B cell (primary cell): Measurements from ENCODE around the gene CAV1. TPM values are rescaled to one million over a fixed set of nuclear protein-coding genes. Genes with fewer than 3 reads are reported as not detected.

Source experiments
- ATAC-seq: fragments of 200-7000 bp; cut with Tn5 transposase; one replicate; pipeline ENCODE4 v1.10.0; 2021; ENCODE audit warnings: low read depth, mild to moderate bottlenecking, moderate number of reproducible peaks, moderate library complexity
- CTCF ChIA-PET: fragments of 350-600 bp; sonication (Branson Sonifier 250); formaldehyde crosslinking; loops from one replicate; lab custom pipeline; 2021; ENCODE audit warnings: antibody characterized with exemption, inconsistent platforms; lab: Charles Lee
- POLR2A ChIA-PET: fragments of 350-600 bp; sonication (Branson Sonifier 250); formaldehyde crosslinking; loops from one replicate; lab custom pipeline; 2021; ENCODE audit warnings: antibody characterized with exemption; lab: Charles Lee
- DNase-seq: peaks from one replicate; pipeline ENCODE4 v3.0.0; 2013
- H2AFZ ChIP-seq: 2 replicates; pipeline ENCODE4 v1.6.1; 2012; ENCODE audit warnings: mild to moderate bottlenecking, low read depth, low read length; ENCODE audit not compliant: insufficient read depth, poor library complexity, severe bottlenecking
- H3K27ac ChIP-seq, 2 donors: 1 replicate in 1 of 2; 2 replicates in 1 of 2; pipeline ENCODE4 v1.5.1; 2012 to 2013; ENCODE audit warnings: low read length in 2 of 2, mild to moderate bottlenecking in 2 of 2, moderate library complexity in 1 of 2
- H3K27me3 ChIP-seq, 4 experiments: fragments of 200-600 bp in 1 of 4; sonication (generic) in 1 of 4; replicated peaks in 1 of 4; 1 replicate in 2 of 4; 2 replicates in 2 of 4; pipeline versions ENCODE4 v1.6.1 to v1.7.0; 2013 to 2016; ENCODE audit warnings: low read length in 3 of 4, mild to moderate bottlenecking in 2 of 4, mixed read lengths in 1 of 4, moderate library complexity in 1 of 4; ENCODE audit not compliant: insufficient read depth in 4 of 4, control insufficient read depth in 3 of 4; ENCODE audit errors: control extremely low read depth in 1 of 4
- H3K36me3 ChIP-seq, 2 experiments: replicated peaks in 1 of 2; 1 replicate in 1 of 2; 2 replicates in 1 of 2; pipeline versions ENCODE4 v1.6.1 to v1.7.1; 2013; ENCODE audit warnings: low read length in 1 of 2; ENCODE audit not compliant: insufficient read depth in 2 of 2, control insufficient read depth in 1 of 2; ENCODE audit errors: control extremely low read depth in 1 of 2, extremely low read depth in 1 of 2
- H3K4me1 ChIP-seq, 2 donors: fragments of 200-600 bp in 1 of 2; sonication (generic) in 1 of 2; 1 replicate in 1 of 2; 2 replicates in 1 of 2; pipeline versions ENCODE4 v1.5.1 to v1.6.1; 2013 to 2017; ENCODE audit warnings: low read length in 2 of 2; ENCODE audit not compliant: control insufficient read depth in 2 of 2, insufficient read depth in 2 of 2
- H3K4me2 ChIP-seq: replicated peaks from 2 replicates; pipeline ENCODE3; 2012; ENCODE audit warnings: mild to moderate bottlenecking, low read depth, low read length; ENCODE audit not compliant: poor library complexity, severe bottlenecking
- H3K4me3 ChIP-seq, 5 experiments: fragments of 200-600 bp in 1 of 5; sonication (generic) in 1 of 5; 1 replicate in 3 of 5; 2 replicates in 2 of 5; pipeline versions ENCODE4 v1.5.1 to v1.7.0; 2011 to 2016; ENCODE audit warnings: low read length in 4 of 5, mild to moderate bottlenecking in 4 of 5, low read depth in 2 of 5, control low read depth in 1 of 5, moderate library complexity in 1 of 5; ENCODE audit not compliant: insufficient read depth in 1 of 5; ENCODE audit errors: control extremely low read depth in 1 of 5, extremely low read depth in 1 of 5
- H3K79me2 ChIP-seq: fragments of 200-600 bp; sonication (generic); one replicate; pipeline ENCODE4 v1.6.0; 2016; ENCODE audit warnings: low read length; ENCODE audit not compliant: control insufficient read depth, insufficient read depth
- H3K9ac ChIP-seq: fragments of 200-600 bp; sonication (generic); 2 replicates; pipeline ENCODE4 v1.6.1; 2017; ENCODE audit warnings: mild to moderate bottlenecking, low read length, moderate library complexity
- H3K9me3 ChIP-seq, 3 donors: one replicate each; pipeline versions ENCODE4 v1.6.1 to v1.7.1; 2013; ENCODE audit warnings: low read length in 2 of 3; ENCODE audit not compliant: control insufficient read depth in 2 of 3, insufficient read depth in 1 of 3; ENCODE audit errors: control extremely low read depth in 1 of 3
- H4K20me1 ChIP-seq: 2 replicates; pipeline ENCODE4 v1.6.0; 2012; ENCODE audit warnings: mild to moderate bottlenecking, low read length; ENCODE audit not compliant: insufficient read depth, control insufficient read depth, poor library complexity, severe bottlenecking
- H3K27ac Mint-ChIP-seq: one replicate; pipeline ENCODE4 v1.8.0; 2021; ENCODE audit warnings: mixed read lengths
- H3K27me3 Mint-ChIP-seq: one replicate; pipeline ENCODE4 v1.8.0; 2021; ENCODE audit warnings: mixed read lengths
- H3K4me1 Mint-ChIP-seq: one replicate; pipeline ENCODE4 v1.8.0; 2021; ENCODE audit warnings: mixed read lengths
- H3K4me3 Mint-ChIP-seq: one replicate; pipeline ENCODE4 v1.8.0; 2021; ENCODE audit warnings: mixed read lengths
- H3K9me3 Mint-ChIP-seq: one replicate; pipeline ENCODE4 v1.8.0; 2022; ENCODE audit warnings: mixed read lengths; ENCODE audit not compliant: insufficient read depth
- EZH2 ChIP-seq: IDR thresholded peaks from 2 replicates; pipeline ENCODE4 v1.6.1; 2012; ENCODE audit warnings: borderline replicate concordance, low read depth, mild to moderate bottlenecking, moderate library complexity, low read length; ENCODE audit not compliant: insufficient read depth, poor library complexity, severe bottlenecking
- WGBS: methylation state at CpG from one replicate; pipeline ENCODE4 v1.1.5; 2013; ENCODE audit warnings: missing lambda C conversion rate; ENCODE audit not compliant: insufficient coverage; 5-methylcytosine and 5-hydroxymethylcytosine counted together
- intact Hi-C: fragments of 100-400 bp; cut with micrococcal nuclease; formaldehyde crosslinking; loops from one replicate; pipeline ENCODE4 v1.10.0; 2022
- polyA plus RNA-seq: library from polyadenylated mRNA; depleted of rRNA; stranded (reverse); fragments of >200 nt; gene quantifications from 2 replicates; pipeline ENCODE4 v1.2.3, GENCODE V29; 2012
- total RNA-seq, 2 donors: library from RNA; stranded (reverse); fragments of 120-200 nt in 1 of 2; gene quantifications; 1 replicate in 1 of 2; 2 replicates in 1 of 2; pipeline versions ENCODE4 v1.2.3 to v1.2.4, GENCODE V29; 2013 to 2022
- TF ChIP-seq, protein P1 (sequence below): fragments of 200-600 bp; IDR thresholded peaks from one replicate; pipeline ENCODE4 v1.8.0; 2022; ENCODE audit warnings: antibody characterized with exemption, mild to moderate bottlenecking

Gene CAV1
- total and polyA plus RNA-seq, 2 donors (not counting 1 experiment from before 2014, with no cell fraction given): 0.95 to 1.9 TPM

DNA sequence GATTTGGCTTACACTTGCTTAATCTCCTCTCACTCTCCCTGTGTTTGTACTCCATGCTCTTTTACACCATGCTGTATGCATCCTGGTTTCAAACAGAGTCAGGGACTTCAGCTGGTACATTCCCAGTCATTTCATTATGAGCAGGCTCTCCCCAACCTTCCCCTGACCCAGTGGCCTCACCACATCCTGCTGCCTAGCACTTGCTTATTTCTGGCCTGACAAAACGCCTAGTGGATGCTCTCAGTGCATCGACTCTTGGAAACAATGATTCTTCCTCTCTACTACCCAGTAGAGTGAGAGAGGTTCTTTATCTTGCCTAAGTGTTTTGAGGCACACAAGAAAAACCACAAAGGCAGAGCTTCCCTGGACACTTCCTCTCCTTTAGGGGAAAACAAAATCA lies 63.4 kb downstream of the CAV1 start:
- DNase-seq: no peak
- Mint-ChIP-seq H3K9me3 (no peaks in the 10 kb centered on the region), H3K4me1 (peaks cover 25% of the 10 kb centered on the region), H3K27ac (no peak overlapping the region), H3K27me3 (peaks cover 13% of the 10 kb centered on the region), H3K4me3 (no peak overlapping the region)
- Histone ChIP-seq H3K36me3 (no peaks in the 10 kb centered on the region), H3K27me3 (peaks cover 0 to 13% (median 12%) of the 10 kb centered on the region in 4 experiments), H3K9ac (no peak overlapping the region), H2AFZ (no peak overlapping the region), H3K9me3 (no peaks in the 10 kb centered on the region), H4K20me1 (no peaks in the 10 kb centered on the region), H3K4me2 (no peak overlapping the region), H3K4me3 (no peak overlapping the region), H3K4me1 (peaks cover 18 to 26% of the 10 kb centered on the region in 2 donors), H3K27ac (no peak overlapping the region), H3K79me2 (no peaks in the 10 kb centered on the region)
- POLR2A ChIA-PET: no interaction called here
- no peak for ATAC-seq
- intact Hi-C loops: loop anchor here (2.0 kb wide), 1 partner anchor 63 kb away; the partner anchor contains the start of gene CAV1
- WGBS: no CpG with 5 or more reads among the region's 2 CpGs
- no peak for TF ChIP-seq EZH2
- CTCF ChIA-PET: interaction anchor here (1.1 to 5.8 kb wide), 15 partner anchors 11 to 449 kb away, joined by 3 to 144 read pairs (median 9); no protein-coding TSS in a partner anchor

DNA sequence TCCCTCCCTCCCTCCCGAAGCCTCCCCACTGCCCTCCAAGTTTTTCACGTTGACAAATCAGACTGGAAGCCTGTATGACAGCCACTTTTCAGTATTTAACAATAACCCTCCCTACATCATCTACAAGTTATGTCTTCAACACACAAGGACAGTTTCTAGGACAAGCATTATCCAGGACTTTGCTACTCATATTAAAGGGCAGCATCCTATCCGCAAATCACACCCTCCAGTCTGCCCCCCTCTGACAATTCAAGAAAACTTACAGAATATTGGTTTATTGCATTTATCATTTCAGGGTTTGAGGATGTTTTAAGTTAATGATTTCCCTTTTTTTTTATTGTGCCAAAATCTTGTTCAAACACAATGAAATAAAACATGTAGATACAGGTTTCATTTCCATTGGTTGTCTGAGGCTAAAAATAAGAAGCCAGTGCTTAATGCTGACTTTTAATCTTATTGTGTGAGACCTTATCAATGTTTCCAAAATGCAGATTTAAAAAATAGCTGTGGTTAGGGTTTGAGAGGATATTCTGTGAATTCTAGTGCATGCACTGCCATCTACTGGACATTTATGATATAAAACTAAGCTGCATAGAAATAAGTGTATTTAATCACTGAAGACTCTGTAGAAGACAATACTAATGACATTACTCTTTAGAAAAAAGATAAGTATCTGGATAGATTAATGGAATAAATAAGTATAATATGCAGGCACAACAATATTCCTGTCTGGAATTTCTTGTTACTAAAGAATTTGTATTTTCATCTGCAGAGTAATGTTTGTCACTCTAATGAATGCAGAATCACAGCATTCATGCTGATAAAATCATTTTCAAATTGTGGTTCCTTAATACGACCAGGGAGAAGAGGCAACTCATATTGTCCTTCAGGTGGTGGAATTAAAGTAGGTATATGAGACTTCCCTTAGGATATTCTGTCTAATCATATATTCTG lies 64.1 kb downstream of the CAV1 start:
- H3K9me3 Mint-ChIP-seq: no peaks in the 10 kb centered on the region
- peak; percentile 66 for DNase-seq
- no peak overlapping the region for H3K4me3 Mint-ChIP-seq
- Histone ChIP-seq H3K36me3 (no peaks in the 10 kb centered on the region), H3K4me2 (no peak overlapping the region), H2AFZ (no peak overlapping the region), H3K9me3 (no peaks in the 10 kb centered on the region), H4K20me1 (no peaks in the 10 kb centered on the region), H3K27ac (no peak overlapping the region), H3K79me2 (no peaks in the 10 kb centered on the region), H3K4me1 (peaks cover 12 to 19% of the 10 kb centered on the region in 2 donors), H3K9ac (no peak overlapping the region), H3K27me3 (peaks cover 0 to 18% (median 16%) of the 10 kb centered on the region in 4 experiments), H3K4me3 (no peak overlapping the region)
- TF ChIP-seq, protein P1, sequence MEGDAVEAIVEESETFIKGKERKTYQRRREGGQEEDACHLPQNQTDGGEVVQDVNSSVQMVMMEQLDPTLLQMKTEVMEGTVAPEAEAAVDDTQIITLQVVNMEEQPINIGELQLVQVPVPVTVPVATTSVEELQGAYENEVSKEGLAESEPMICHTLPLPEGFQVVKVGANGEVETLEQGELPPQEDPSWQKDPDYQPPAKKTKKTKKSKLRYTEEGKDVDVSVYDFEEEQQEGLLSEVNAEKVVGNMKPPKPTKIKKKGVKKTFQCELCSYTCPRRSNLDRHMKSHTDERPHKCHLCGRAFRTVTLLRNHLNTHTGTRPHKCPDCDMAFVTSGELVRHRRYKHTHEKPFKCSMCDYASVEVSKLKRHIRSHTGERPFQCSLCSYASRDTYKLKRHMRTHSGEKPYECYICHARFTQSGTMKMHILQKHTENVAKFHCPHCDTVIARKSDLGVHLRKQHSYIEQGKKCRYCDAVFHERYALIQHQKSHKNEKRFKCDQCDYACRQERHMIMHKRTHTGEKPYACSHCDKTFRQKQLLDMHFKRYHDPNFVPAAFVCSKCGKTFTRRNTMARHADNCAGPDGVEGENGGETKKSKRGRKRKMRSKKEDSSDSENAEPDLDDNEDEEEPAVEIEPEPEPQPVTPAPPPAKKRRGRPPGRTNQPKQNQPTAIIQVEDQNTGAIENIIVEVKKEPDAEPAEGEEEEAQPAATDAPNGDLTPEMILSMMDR: peak; percentile 91
- TF ChIP-seq EZH2: no peak
- ChIA-PET POLR2A (no interaction called here), CTCF (interaction anchor here (0.5 to 5.8 kb wide), 36 partner anchors 12 to 450 kb away, joined by 3 to 144 read pairs (median 4); no protein-coding TSS in a partner anchor)
- peak; percentile 60 for ATAC-seq
- no peak overlapping the region for H3K27ac Mint-ChIP-seq
- WGBS: 0% methylated on average over 2 of the region's 4 CpGs
- peaks cover 19% of the 10 kb centered on the region for H3K27me3 Mint-ChIP-seq
- peaks cover 19% of the 10 kb centered on the region for H3K4me1 Mint-ChIP-seq
- intact Hi-C loops: loop anchor here (1.0 to 2.0 kb wide), 4 partner anchors 64 to 451 kb away; partner anchors contain the start of gene CAV1
